ENCODE data around the gene TMEM63B. TPM values are rescaled to one million over a fixed set of nuclear protein-coding genes. Genes with fewer than 3 reads are reported as not detected.
"Not testable (repeated sequence)": the region's sequence is repeated elsewhere in the genome, so short reads cannot be mapped to it uniquely, and the experiment has no call there.

The TMEM63B gene
- total RNA-seq, 1 experiment from 2014 or later, result 24.9 TPM

DNA sequence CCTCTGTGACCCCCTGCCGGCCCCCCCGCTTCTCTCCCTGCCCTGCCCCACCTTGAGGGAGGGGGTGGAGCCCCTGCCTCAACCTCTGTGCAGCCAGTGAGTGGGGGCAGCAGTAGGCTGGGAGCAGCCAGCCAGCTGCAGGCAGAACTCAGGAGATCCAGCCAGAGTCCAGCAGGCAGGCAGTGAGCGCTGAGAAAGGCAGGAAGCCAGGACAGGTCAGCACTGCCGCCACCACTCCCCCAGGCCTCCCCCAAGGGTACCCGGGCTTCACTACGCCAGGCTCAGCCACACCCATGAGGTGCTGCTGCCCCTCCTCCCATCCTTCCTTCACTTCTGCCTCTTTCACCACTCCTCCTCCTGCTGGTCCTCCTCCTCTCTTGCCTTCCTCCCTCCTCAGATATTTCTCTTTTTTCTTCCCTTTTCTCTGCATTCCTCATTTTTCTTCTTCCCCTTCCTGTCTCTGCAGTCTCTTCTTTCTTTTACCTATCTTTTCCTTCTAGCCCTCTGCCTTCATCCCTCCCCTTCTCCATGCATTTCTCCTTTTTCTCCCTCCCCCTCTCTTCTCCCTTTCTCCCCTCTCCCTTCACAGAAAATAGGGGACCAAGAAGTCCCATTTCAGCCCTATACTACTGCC, 11.5 kb downstream of the TMEM63B start:
- H3K4me3 ChIP-seq (ENCODE audit: insufficient read depth, low read depth, low read length), result no peak overlapping the region
- peaks cover 7% of the 10 kb centered on the region for H3K36me3 ChIP-seq (replicated peaks; ENCODE audit: control insufficient read depth, insufficient read depth, low read length)
- H3K27me3 ChIP-seq (ENCODE audit: control insufficient read depth, insufficient read depth, low read length), result no peaks in the 10 kb centered on the region
- peak; percentile 82 for DNase-seq

- H3K27me3 ChIP-seq (ENCODE audit: control insufficient read depth, insufficient read depth, low read length), result no peaks in the 10 kb centered on the region
- peaks cover 7% of the 10 kb centered on the region for H3K36me3 ChIP-seq (replicated peaks; ENCODE audit: control insufficient read depth, insufficient read depth, low read length)
- DNase-seq, result no peak
- H3K4me3 ChIP-seq (ENCODE audit: insufficient read depth, low read depth, low read length), result no peak overlapping the region
Measured at GRCh38 chr6:44139351-44139743, 12.0 kb downstream of the TMEM63B start.

DNA sequence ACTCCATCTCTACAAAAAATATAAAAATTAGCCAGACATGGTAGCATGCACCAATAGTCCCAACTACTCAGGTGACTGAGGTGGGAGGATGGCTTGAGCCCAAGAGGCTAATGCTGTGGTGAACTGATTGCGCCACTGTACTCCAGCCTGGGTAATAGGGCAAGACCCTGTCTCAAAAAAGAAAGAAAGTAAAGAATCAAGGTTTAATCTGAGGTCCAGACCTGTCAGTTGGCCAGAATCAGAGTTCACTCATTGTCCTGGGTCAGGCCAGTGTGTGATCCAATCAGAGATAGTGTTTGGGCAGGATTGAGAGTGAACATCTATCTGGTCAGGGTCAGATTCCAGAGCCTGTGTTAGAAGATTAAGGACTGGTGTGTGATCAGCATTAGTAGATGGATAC, 15.5 kb downstream of the TMEM63B start:
- no peaks in the 10 kb centered on the region for H3K27me3 ChIP-seq (ENCODE audit: control insufficient read depth, insufficient read depth, low read length)
- peaks cover 8% of the 10 kb centered on the region for H3K36me3 ChIP-seq (replicated peaks; ENCODE audit: control insufficient read depth, insufficient read depth, low read length)
- no peak for DNase-seq
- H3K4me3 ChIP-seq (ENCODE audit: insufficient read depth, low read depth, low read length), result no peak overlapping the region

GRCh38 chr6:44143731-44144130, 16.4 kb downstream of the TMEM63B start:
- Histone ChIP-seq H3K27me3 (ENCODE audit: control insufficient read depth, insufficient read depth, low read length) (no peaks in the 10 kb centered on the region), H3K36me3 (replicated peaks; ENCODE audit: control insufficient read depth, insufficient read depth, low read length) (peaks cover 13% of the 10 kb centered on the region), H3K4me3 (ENCODE audit: insufficient read depth, low read depth, low read length) (no peak overlapping the region)
- DNase-seq, result no peak

GRCh38 chr6:44144536-44144935, 17.2 kb downstream of the TMEM63B start:
- H3K36me3 ChIP-seq (replicated peaks; ENCODE audit: control insufficient read depth, insufficient read depth, low read length), result peaks cover 14% of the 10 kb centered on the region
- H3K4me3 ChIP-seq (ENCODE audit: insufficient read depth, low read depth, low read length); H3K27me3 ChIP-seq (ENCODE audit: control insufficient read depth, insufficient read depth, low read length); DNase-seq: not testable (repeated sequence)

GRCh38 chr6:44145839-44146238, 18.5 kb downstream of the TMEM63B start:
- Histone ChIP-seq H3K36me3 (replicated peaks; ENCODE audit: control insufficient read depth, insufficient read depth, low read length) (peaks cover 13% of the 10 kb centered on the region), H3K4me3 (ENCODE audit: insufficient read depth, low read depth, low read length) (no peak overlapping the region), H3K27me3 (ENCODE audit: control insufficient read depth, insufficient read depth, low read length) (no peaks in the 10 kb centered on the region)
- DNase-seq, result no peak

GRCh38 chr6:44146685-44147084, 19.3 kb downstream of the TMEM63B start:
- DNase-seq, result no peak
- no peaks in the 10 kb centered on the region for H3K27me3 ChIP-seq (ENCODE audit: control insufficient read depth, insufficient read depth, low read length)
- H3K4me3 ChIP-seq (ENCODE audit: insufficient read depth, low read depth, low read length), result no peak overlapping the region
- peaks cover 11% of the 10 kb centered on the region for H3K36me3 ChIP-seq (replicated peaks; ENCODE audit: control insufficient read depth, insufficient read depth, low read length)

DNA sequence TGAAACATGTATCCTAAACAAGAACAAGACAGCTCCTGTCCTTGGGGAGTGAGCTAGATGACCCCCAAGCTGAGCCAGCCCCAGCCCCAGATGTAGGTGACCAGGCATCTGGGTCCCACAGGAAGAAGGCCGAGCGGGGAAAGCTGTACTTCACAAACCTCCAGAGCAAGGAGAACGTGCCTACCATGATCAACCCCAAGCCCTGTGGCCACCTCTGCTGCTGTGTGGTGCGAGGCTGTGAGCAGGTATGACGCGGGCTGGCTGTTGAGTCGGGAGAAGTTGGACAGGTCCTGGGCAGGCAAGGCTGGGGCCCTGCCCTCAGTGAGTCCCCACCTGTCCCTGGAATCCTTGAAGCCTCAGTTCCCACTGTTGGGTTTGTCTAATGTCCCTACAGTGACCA, 19.9 kb downstream of the TMEM63B start:
- H3K36me3 ChIP-seq (replicated peaks; ENCODE audit: control insufficient read depth, insufficient read depth, low read length), result peaks cover 11% of the 10 kb centered on the region
- no peaks in the 10 kb centered on the region for H3K27me3 ChIP-seq (ENCODE audit: control insufficient read depth, insufficient read depth, low read length)
- DNase-seq, result no peak
- H3K4me3 ChIP-seq (ENCODE audit: insufficient read depth, low read depth, low read length), result no peak overlapping the region

- peaks cover 12% of the 10 kb centered on the region for H3K36me3 ChIP-seq (replicated peaks; ENCODE audit: control insufficient read depth, insufficient read depth, low read length)
- H3K27me3 ChIP-seq (ENCODE audit: control insufficient read depth, insufficient read depth, low read length), result no peaks in the 10 kb centered on the region
- no peak overlapping the region for H3K4me3 ChIP-seq (ENCODE audit: insufficient read depth, low read depth, low read length)
- DNase-seq, result no peak
Measured at GRCh38 chr6:44148306-44148705, 21.0 kb downstream of the TMEM63B start.

DNA sequence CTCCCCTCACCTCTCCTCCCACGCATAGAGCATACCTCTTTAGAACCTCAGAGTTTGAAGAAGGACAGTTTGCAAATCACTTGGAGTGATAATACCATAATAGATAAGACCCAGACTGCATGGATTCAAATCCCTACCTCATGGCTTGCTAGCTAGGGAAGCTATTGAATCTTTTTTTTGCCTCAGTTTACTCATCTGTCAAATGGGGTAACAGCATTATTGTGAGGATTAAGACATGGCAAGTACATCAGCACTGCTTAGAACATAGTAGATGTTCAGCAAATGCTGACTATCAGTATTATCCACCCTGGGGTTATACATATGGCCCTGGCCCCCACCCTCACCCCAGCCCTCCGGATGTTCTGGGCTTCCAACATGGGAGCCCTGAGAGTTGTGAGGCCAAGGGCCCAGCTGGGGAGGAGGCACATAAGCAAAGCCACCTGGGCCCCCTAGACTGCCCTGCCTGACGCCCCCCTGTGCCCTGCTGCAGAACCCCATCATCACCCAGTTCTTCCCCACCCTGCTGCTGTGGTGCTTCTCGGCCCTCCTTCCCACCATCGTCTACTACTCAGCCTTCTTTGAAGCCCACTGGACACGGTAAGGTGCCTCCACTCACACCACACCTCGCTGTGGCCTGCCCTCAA, 22.1 kb downstream of the TMEM63B start:
- H3K27me3 ChIP-seq (ENCODE audit: control insufficient read depth, insufficient read depth, low read length), result no peaks in the 10 kb centered on the region
- H3K4me3 ChIP-seq (ENCODE audit: insufficient read depth, low read depth, low read length), result no peak overlapping the region
- H3K36me3 ChIP-seq (replicated peaks; ENCODE audit: control insufficient read depth, insufficient read depth, low read length), result peaks cover 12% of the 10 kb centered on the region
- DNase-seq, result no peak

DNA sequence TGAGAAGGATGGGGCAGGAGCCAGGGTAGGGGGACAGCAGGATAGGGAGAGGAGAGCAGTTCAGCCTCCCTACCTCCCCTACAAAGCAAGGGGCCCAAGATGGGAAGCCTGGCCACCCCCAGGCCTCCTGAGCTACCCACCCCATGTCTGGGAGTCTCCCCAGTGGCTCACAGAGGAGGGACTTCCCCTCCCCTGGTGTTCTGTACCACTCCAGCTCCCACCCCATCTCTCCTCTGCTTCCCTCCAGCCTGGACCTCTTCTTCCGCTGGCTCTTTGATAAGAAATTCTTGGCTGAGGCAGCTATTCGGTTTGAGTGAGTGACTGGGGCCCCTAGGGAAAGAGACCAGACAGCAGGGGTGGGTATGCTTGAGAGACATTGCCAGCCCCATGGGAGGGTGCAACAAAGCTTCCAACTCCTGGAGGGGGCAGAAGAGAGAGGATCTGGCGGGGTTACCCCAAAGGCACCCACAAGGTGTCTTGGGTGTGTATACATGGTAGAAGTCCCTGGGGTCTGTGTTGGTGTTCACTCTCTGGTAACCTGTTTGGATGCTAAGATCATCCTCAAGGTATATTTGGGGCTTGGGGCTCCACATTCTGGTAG, 23.1 kb downstream of the TMEM63B start:
- Histone ChIP-seq H3K27me3 (ENCODE audit: control insufficient read depth, insufficient read depth, low read length) (no peaks in the 10 kb centered on the region), H3K36me3 (replicated peaks; ENCODE audit: control insufficient read depth, insufficient read depth, low read length) (peaks cover 12% of the 10 kb centered on the region), H3K4me3 (ENCODE audit: insufficient read depth, low read depth, low read length) (no peak overlapping the region)
- DNase-seq, result no peak

- DNase-seq, result peak; percentile 98
- Histone ChIP-seq H3K4me3 (ENCODE audit: insufficient read depth, low read depth, low read length) (no peak overlapping the region), H3K36me3 (replicated peaks; ENCODE audit: control insufficient read depth, insufficient read depth, low read length) (peaks cover 12% of the 10 kb centered on the region), H3K27me3 (ENCODE audit: control insufficient read depth, insufficient read depth, low read length) (no peaks in the 10 kb centered on the region)
Measured at GRCh38 chr6:44151348-44152108, 24.2 kb downstream of the TMEM63B start.

DNA sequence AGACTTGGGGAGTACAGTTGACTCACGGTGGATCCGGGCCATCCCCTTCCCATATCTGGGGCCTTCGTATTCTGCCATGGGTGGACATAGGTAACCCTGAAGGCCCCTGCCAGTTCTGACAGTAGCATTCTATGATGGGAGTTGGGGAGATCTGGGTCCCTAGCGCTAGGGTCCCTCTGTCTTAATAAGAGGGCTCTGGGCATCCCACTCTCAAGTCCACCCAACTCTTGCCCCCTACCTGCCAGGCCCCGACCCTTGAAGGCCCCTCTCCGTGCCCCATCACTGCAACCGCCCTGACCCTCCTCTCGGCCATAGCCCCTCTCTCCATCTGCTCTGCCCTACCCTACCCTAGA, 24.7 kb downstream of the TMEM63B start:
- Histone ChIP-seq H3K4me3 (ENCODE audit: insufficient read depth, low read depth, low read length) (no peak overlapping the region), H3K27me3 (ENCODE audit: control insufficient read depth, insufficient read depth, low read length) (no peaks in the 10 kb centered on the region), H3K36me3 (replicated peaks; ENCODE audit: control insufficient read depth, insufficient read depth, low read length) (peaks cover 12% of the 10 kb centered on the region)
- DNase-seq, result no peak

- Histone ChIP-seq H3K27me3 (ENCODE audit: control insufficient read depth, insufficient read depth, low read length) (no peaks in the 10 kb centered on the region), H3K4me3 (ENCODE audit: insufficient read depth, low read depth, low read length) (no peak overlapping the region), H3K36me3 (replicated peaks; ENCODE audit: control insufficient read depth, insufficient read depth, low read length) (peaks cover 9% of the 10 kb centered on the region)
- no peak for DNase-seq
Measured at GRCh38 chr6:44152533-44152932, 25.2 kb downstream of the TMEM63B start.

DNA sequence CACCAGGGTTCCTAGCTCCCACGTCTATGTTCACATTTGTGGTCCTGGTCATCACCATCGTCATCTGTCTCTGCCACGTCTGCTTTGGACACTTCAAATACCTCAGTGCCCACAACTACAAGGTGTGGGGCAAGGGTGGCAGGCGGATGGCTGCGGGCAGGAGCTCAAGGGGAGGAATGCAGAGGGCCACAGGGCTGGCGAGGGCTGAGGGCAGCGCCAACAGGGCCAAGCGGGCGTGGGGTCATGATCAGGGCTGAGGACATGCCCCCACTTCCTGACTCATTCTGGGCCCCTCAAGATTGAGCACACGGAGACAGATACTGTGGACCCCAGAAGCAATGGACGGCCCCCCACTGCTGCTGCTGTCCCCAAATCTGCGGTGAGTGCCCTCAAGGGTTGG, 26.7 kb downstream of the TMEM63B start:
- DNase-seq, result no peak
- no peaks in the 10 kb centered on the region for H3K27me3 ChIP-seq (ENCODE audit: control insufficient read depth, insufficient read depth, low read length)
- H3K4me3 ChIP-seq (ENCODE audit: insufficient read depth, low read depth, low read length), result no peak overlapping the region
- H3K36me3 ChIP-seq (replicated peaks; ENCODE audit: control insufficient read depth, insufficient read depth, low read length), result peaks cover 3% of the 10 kb centered on the region
